IMR-90 (cell line): ENCODE measurements around the gene SLC6A3. TPM values are rescaled to one million over a fixed set of nuclear protein-coding genes. Genes with fewer than 3 reads are reported as not detected.

Experiments
- ATAC-seq: fragments of 200-7000 bp; cut with Tn5 transposase; 2 replicates; pipeline ENCODE4 v1.9.1; 2020; ENCODE audit warnings: low read depth, mild to moderate bottlenecking, moderate library complexity
- BruUV-seq: library from RNA; stranded (reverse); fragments of 400-500 nt; replicated peaks from 2 replicates; lab custom pipeline; 2021; lab: Mats Ljungman, UMichigan
- CTCF ChIA-PET: fragments of 300-600 bp; formaldehyde crosslinking; extraction: SDS; loops from one replicate; lab custom pipeline; 2021; ENCODE audit warnings: antibody characterized with exemption; lab: Yijun Ruan, JAX
- POLR2A ChIA-PET: fragments of 300-600 bp; sonication (Branson Sonifier 250); formaldehyde crosslinking; loops from one replicate; lab custom pipeline; 2022; ENCODE audit warnings: antibody characterized with exemption; ENCODE audit not compliant: unreplicated experiment; lab: Charles Lee
- DNase-seq: peaks from one replicate; pipeline ENCODE4 v3.0.0; 2013
- H2AFZ ChIP-seq: replicated peaks from 2 replicates; pipeline ENCODE3; 2013; ENCODE audit warnings: low read length, mild to moderate bottlenecking; ENCODE audit not compliant: poor library complexity
- H2AK5ac ChIP-seq: 2 replicates; pipeline ENCODE4 v1.6.1; 2013; ENCODE audit warnings: low read depth, low read length, inconsistent platforms
- H2AK9ac ChIP-seq: replicated peaks from 2 replicates; pipeline ENCODE3; 2013; ENCODE audit warnings: mild to moderate bottlenecking, low read depth, low read length, moderate library complexity; ENCODE audit not compliant: poor library complexity
- H2BK120ac ChIP-seq: 2 replicates; pipeline ENCODE4 v1.6.1; 2013; ENCODE audit warnings: low read depth, low read length, inconsistent platforms
- H2BK15ac ChIP-seq: 3 replicates; pipeline ENCODE4 v1.6.1; 2013; ENCODE audit warnings: low read depth, low read length, inconsistent platforms
- H2BK20ac ChIP-seq: 2 replicates; pipeline ENCODE4 v1.6.1; 2013; ENCODE audit warnings: low read depth, mild to moderate bottlenecking, inconsistent platforms, low read length, moderate library complexity
- H2BK5ac ChIP-seq: 2 replicates; pipeline ENCODE4 v1.6.1; 2013; ENCODE audit warnings: mild to moderate bottlenecking, low read depth, low read length, inconsistent platforms; ENCODE audit not compliant: poor library complexity, severe bottlenecking
- H3K14ac ChIP-seq: replicated peaks from 2 replicates; pipeline ENCODE4 v1.6.1; 2013; ENCODE audit warnings: low read depth, low read length, inconsistent platforms
- H3K18ac ChIP-seq: 2 replicates; pipeline ENCODE4 v1.6.1; 2013; ENCODE audit warnings: low read depth, low read length, control low read depth
- H3K23ac ChIP-seq: 2 replicates; pipeline ENCODE4 v1.6.1; 2013; ENCODE audit warnings: low read depth, low read length, inconsistent platforms
- H3K27ac ChIP-seq: 2 replicates; pipeline ENCODE4 v1.5.1; 2013; ENCODE audit warnings: mild to moderate bottlenecking, control low read depth, low read length; ENCODE audit not compliant: insufficient read depth
- H3K27me3 ChIP-seq: 2 replicates; pipeline ENCODE4 v1.6.1; 2013; ENCODE audit warnings: low read length; ENCODE audit not compliant: control insufficient read depth, insufficient read depth
- H3K36me3 ChIP-seq: 2 replicates; pipeline ENCODE4 v1.6.1; 2013; ENCODE audit warnings: low read length, mixed read lengths; ENCODE audit not compliant: control insufficient read depth, insufficient read depth
- H3K4ac ChIP-seq: 2 replicates; pipeline ENCODE4 v1.6.1; 2013; ENCODE audit warnings: low read depth, low read length, inconsistent platforms
- H3K4me1 ChIP-seq: 2 replicates; pipeline ENCODE4 v1.6.1; 2013; ENCODE audit warnings: low read length, mixed read lengths; ENCODE audit not compliant: control insufficient read depth, insufficient read depth
- H3K4me2 ChIP-seq: 2 replicates; pipeline ENCODE4 v1.6.1; 2013; ENCODE audit warnings: low read depth, mild to moderate bottlenecking, control low read depth, low read length, moderate library complexity
- H3K4me3 ChIP-seq: 2 replicates; pipeline ENCODE4 v1.5.1; 2013; ENCODE audit warnings: low read depth, mild to moderate bottlenecking, control low read depth, low read length, moderate library complexity; ENCODE audit not compliant: insufficient read depth
- H3K56ac ChIP-seq: 2 replicates; pipeline ENCODE4 v1.6.1; 2013; ENCODE audit warnings: low read length, inconsistent platforms; ENCODE audit not compliant: insufficient read depth; ENCODE audit errors: extremely low read depth
- H3K79me1 ChIP-seq, 2 experiments: 2 replicates each; pipeline ENCODE4 v1.6.1; 2013; ENCODE audit warnings: low read length in 2 of 2, inconsistent platforms in 1 of 2, low read depth in 1 of 2
- H3K9ac ChIP-seq: 2 replicates; pipeline ENCODE4 v1.6.1; 2013; ENCODE audit warnings: low read depth, low read length, control low read depth
- H3K9me1 ChIP-seq: 2 replicates; pipeline ENCODE4 v1.6.1; 2013; ENCODE audit warnings: low read length, inconsistent platforms; ENCODE audit not compliant: insufficient read depth
- H3K9me3 ChIP-seq: 2 replicates; pipeline ENCODE4 v1.6.1; 2013; ENCODE audit warnings: low read length; ENCODE audit not compliant: control insufficient read depth, insufficient read depth
- H4K20me1 ChIP-seq: 2 replicates; pipeline ENCODE4 v1.6.1; 2013; ENCODE audit warnings: low read length, inconsistent platforms; ENCODE audit not compliant: insufficient read depth
- H4K5ac ChIP-seq: 2 replicates; pipeline ENCODE4 v1.6.1; 2013; ENCODE audit warnings: mild to moderate bottlenecking, low read depth, low read length, control low read depth
- H4K8ac ChIP-seq, 2 experiments: 2 replicates each; pipeline ENCODE4 v1.6.1; 2013; ENCODE audit warnings: low read depth in 2 of 2, low read length in 2 of 2, control low read depth in 1 of 2, inconsistent platforms in 1 of 2
- H4K91ac ChIP-seq: 2 replicates; pipeline ENCODE4 v1.6.1; 2013; ENCODE audit warnings: low read depth, low read length, inconsistent platforms; ENCODE audit not compliant: insufficient read depth
- BHLHE40 ChIP-seq: fragments of 150-350 bp; IDR thresholded peaks from 2 replicates; pipeline ENCODE4 v1.6.1; 2016; ENCODE audit warnings: mild to moderate bottlenecking, low read depth, low read length
- CTCF ChIP-seq: conservative IDR thresholded peaks from 2 replicates; pipeline ENCODE4 v1.5.1; 2012; ENCODE audit warnings: mild to moderate bottlenecking, low read depth, low read length, improper control_type of control experiment
- FOS ChIP-seq: fragments of 150-350 bp; IDR thresholded peaks from 2 replicates; pipeline ENCODE4 v1.6.1; 2016; ENCODE audit warnings: low read depth, low read length
- MXI1 ChIP-seq: IDR thresholded peaks from 2 replicates; pipeline ENCODE4 v1.6.1; 2012; ENCODE audit warnings: low read depth, mild to moderate bottlenecking, low read length, moderate library complexity, borderline replicate concordance
- NFE2L2 ChIP-seq: fragments of 150-350 bp; IDR thresholded peaks from 2 replicates; pipeline ENCODE4 v1.6.1; 2016; ENCODE audit warnings: low read depth, mild to moderate bottlenecking, low read length
- RAD21 ChIP-seq: IDR thresholded peaks from 2 replicates; pipeline ENCODE4 v1.6.1; 2012; ENCODE audit warnings: low read length, improper control_type of control experiment
- RFX5 ChIP-seq: IDR thresholded peaks from 2 replicates; pipeline ENCODE4 v1.8.0; 2012; ENCODE audit warnings: low read depth, mild to moderate bottlenecking, low read length, moderate library complexity
- WGBS, 2 experiments: methylation state at CpG; one replicate each; pipeline versions ENCODE4 v1.1.5 to v1.1.7; 2013; ENCODE audit warnings: missing lambda C conversion rate in 2 of 2; ENCODE audit not compliant: insufficient read length in 1 of 2; ENCODE audit errors: extremely low coverage in 2 of 2; 5-methylcytosine and 5-hydroxymethylcytosine counted together
- dilution Hi-C: fragments of 300-500 bp; cut with HindIII; formaldehyde crosslinking; loops from one replicate; pipeline ENCODE4 v1.14.3; 2018; ENCODE audit warnings: low sequenced_read_pairs; ENCODE audit not compliant: unreplicated experiment
- in situ Hi-C: fragments of 300-500 bp; cut with MboI; formaldehyde crosslinking; loops from 3 replicates; pipeline ENCODE4 v1.14.3; 2019; ENCODE audit warnings: low sequenced_read_pairs, inconsistent platforms, mixed read lengths
- intact Hi-C: fragments of 100-400 bp; cut with micrococcal nuclease; formaldehyde crosslinking; loops from 2 replicates; pipeline ENCODE4 v1.10.0; 2022
- polyA plus RNA-seq, 3 experiments: library from polyadenylated mRNA; depleted of rRNA; stranded (reverse); fragments of >200 nt; gene quantifications; 2 replicates each; pipeline ENCODE4 v1.2.3, GENCODE V29; 2012; ENCODE audit warnings: low replicate concordance in 1 of 3
- total RNA-seq: library from RNA; depleted of rRNA; stranded (reverse); fragments of >200 nt; gene quantifications from 2 replicates; pipeline ENCODE4 v1.2.3, GENCODE V29; 2012

Gene SLC6A3
- total and polyA plus RNA-seq, 2 of the 4 experiments (the other 2 are of a cell fraction) = not detected

DNA sequence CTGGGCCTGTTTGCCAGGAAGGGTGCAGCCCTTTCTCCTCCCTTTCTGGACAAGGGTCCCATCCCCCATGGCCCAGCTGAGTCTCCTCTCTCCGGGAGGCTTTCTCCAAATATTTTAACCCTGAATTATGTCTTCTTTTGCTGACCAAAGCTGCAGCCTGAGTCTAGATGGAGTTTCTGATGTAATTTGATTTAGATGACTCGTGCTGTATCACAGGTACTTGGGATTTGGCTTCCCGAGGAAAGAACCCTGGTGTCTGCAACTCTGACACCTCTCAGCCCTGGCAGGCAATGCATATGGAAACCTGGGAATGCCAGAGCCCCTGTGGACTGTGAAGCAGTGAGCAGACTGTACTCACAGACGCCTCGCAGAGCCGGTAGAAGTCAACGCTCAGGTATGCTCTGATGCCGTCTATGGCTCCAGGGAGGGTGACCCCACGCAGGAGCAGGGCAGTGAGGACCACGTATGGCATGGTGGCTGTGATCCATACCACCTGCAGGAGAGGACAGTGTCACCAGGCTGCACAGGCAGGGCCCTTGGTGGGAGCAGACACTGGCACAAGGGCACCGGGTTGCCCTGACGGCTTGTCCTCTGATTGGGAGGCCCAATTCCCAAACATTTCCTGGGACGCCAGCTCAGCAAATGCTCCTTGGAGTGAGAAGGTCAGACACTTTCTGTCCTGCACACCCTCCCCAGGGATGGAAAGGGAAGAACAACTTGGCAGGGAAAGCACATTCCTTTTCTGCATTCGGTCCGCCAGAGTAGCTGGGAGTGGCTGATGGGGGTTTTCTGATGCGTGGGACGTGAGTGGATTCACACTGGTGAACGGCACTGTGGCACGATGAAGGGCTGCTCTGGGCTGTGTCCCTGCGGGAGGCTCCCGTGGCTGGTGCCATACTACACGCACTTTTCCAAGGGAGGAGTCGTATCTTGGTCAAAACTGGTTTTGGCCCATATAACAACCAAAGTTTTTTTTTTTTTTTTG is 24.7 kb downstream of the SLC6A3 start:
- Histone ChIP-seq H3K4ac (no peak overlapping the region), H3K23ac (no peak overlapping the region), H3K4me1 (no peaks in the 10 kb centered on the region), H3K9me3 (no peaks in the 10 kb centered on the region; the same call in 1 of the 2 replicates), H3K18ac (no peak overlapping the region), H3K9me1 (no peaks in the 10 kb centered on the region), H3K27me3 (peaks cover 1% of the 10 kb centered on the region; the same call in 1 of the 2 replicates), H2BK15ac (no peak overlapping the region), H2BK120ac (no peak overlapping the region), H2AK9ac (no peak overlapping the region), H4K5ac (no peak overlapping the region), H2AK5ac (no peak overlapping the region), H3K4me3 (no peak overlapping the region), H3K79me1 (no peaks in the 10 kb centered on the region), H3K27ac (no peak overlapping the region), H4K20me1 (no peaks in the 10 kb centered on the region), H3K14ac (no peak overlapping the region), H2BK5ac (no peak overlapping the region), H4K91ac (no peak overlapping the region), H3K9ac (no peak overlapping the region), H3K56ac (no peak overlapping the region), H4K8ac (no peak overlapping the region), H3K36me3 (no peaks in the 10 kb centered on the region), H2BK20ac (no peak overlapping the region), H2AFZ (no peak overlapping the region), H3K4me2 (no peak overlapping the region)
- ATAC-seq (no peak), DNase-seq (no peak)
- in situ Hi-C loops = no loop called here
- no peak for TF ChIP-seq FOS
- TF ChIP-seq MXI1 = no peak
- TF ChIP-seq RAD21 = no peak
- no peak for TF ChIP-seq RFX5
- no peak for TF ChIP-seq CTCF
- TF ChIP-seq NFE2L2 = no peak
- TF ChIP-seq BHLHE40 = no peak
- ChIA-PET POLR2A (no interaction called here), CTCF (no interaction called here)
- 57% methylated on average over 11 of the region's 23 CpGs; no CpG with 5 or more reads in 1 of the 2 experiments for WGBS, 2 experiments
- no TSS peak for BruUV-seq
- intact Hi-C loops = no loop called here
- dilution Hi-C loops = no loop called here
